KOPT-K1 (cell line): ENCODE measurements around the gene GLIS1.

Source experiments
- H3K27ac ChIP-seq: fragments of 200-600 bp; sonication (generic); 2 replicates; pipeline ENCODE4 v1.5.1; 2016; ENCODE audit warnings: antibody characterized with exemption, mild to moderate bottlenecking, low read depth, low read length; ENCODE audit not compliant: poor library complexity, severe bottlenecking
- H3K36me3 ChIP-seq: fragments of 200-600 bp; sonication (generic); 2 replicates; pipeline ENCODE4 v1.5.1; 2017; ENCODE audit warnings: antibody characterized with exemption, mild to moderate bottlenecking, low read length, moderate library complexity; ENCODE audit not compliant: insufficient read depth
- H3K9me3 ChIP-seq: fragments of 200-600 bp; sonication (generic); 2 replicates; pipeline ENCODE4 v1.5.1; 2017; ENCODE audit warnings: antibody characterized with exemption, low read length, mild to moderate bottlenecking; ENCODE audit not compliant: insufficient read depth, poor library complexity, severe bottlenecking

The GLIS1 gene

GRCh38 chr1:53552981-53553733, 185.8 kb downstream of the GLIS1 start:
- no peak overlapping the region for H3K27ac ChIP-seq
- H3K36me3 ChIP-seq = no peaks in the 10 kb centered on the region
- H3K9me3 ChIP-seq = no peaks in the 10 kb centered on the region

GRCh38 chr1:53552146-53552861, 186.7 kb downstream of the GLIS1 start:
- no peaks in the 10 kb centered on the region for H3K36me3 ChIP-seq
- no peaks in the 10 kb centered on the region for H3K9me3 ChIP-seq
- no peak overlapping the region for H3K27ac ChIP-seq

DNA sequence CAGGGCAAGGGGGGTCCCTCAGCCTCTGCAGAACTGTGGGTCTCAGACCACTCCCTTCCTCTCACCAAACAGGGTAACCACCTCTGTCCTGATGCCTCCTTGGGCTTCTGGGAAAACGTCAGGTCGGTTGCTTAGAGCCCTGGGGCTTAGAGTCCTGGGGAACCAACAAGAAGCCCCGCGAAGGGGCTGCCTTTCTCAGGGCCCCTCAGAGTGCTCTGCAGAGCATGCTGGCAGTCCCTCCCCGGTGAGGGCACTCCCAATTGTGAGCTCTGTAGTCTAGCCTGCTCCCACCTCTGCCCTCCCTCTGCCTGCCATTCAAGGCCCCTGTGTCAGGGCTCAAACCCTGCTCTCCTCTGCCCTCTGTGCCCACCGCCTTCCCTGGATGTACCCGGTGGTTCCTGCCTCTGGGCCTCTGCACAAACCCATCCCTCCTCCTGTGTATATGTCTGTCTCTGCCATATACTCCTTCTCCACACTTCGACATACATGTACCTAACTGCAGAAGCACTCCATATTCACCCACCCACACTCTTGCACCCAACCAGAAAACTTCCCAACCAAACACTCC, 187.5 kb downstream of the GLIS1 start:
- no peaks in the 10 kb centered on the region for H3K36me3 ChIP-seq
- no peak overlapping the region for H3K27ac ChIP-seq
- H3K9me3 ChIP-seq = no peaks in the 10 kb centered on the region

- Histone ChIP-seq H3K9me3 (no peaks in the 10 kb centered on the region), H3K36me3 (no peaks in the 10 kb centered on the region), H3K27ac (no peak overlapping the region)
These were observed 188.7 kb downstream of the GLIS1 start for GRCh38 chr1:53550201-53550741.

DNA sequence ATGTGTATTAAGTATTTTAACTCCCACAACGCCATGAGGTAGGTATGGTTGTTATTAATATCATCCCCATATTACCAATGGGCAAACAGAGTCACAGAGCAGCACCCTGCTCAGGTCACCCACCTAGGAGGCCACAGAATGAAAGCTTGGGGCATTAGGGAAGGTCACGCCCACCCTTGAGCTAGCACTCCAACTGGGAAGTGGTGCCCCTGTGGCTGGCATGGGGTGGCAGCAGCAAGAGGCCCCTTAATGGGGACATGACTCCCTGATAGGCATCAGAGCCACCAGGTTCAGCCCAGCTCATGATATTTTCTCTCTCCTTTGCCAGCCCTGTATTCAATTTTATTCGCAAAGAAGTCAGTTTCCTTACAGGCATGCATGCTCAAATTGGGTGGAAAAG, 189.2 kb downstream of the GLIS1 start:
- Histone ChIP-seq H3K9me3 (no peaks in the 10 kb centered on the region), H3K27ac (no peak overlapping the region)

GRCh38 chr1:53549287-53549686, 189.7 kb downstream of the GLIS1 start:
- no peak overlapping the region for H3K27ac ChIP-seq
- H3K36me3 ChIP-seq = no peaks in the 10 kb centered on the region
- H3K9me3 ChIP-seq = no peaks in the 10 kb centered on the region

More for the DNA sequence above, 189.2 kb downstream of the GLIS1 start:
- H3K36me3 ChIP-seq = no peaks in the 10 kb centered on the region

- no peak overlapping the region for H3K27ac ChIP-seq
- H3K36me3 ChIP-seq = no peaks in the 10 kb centered on the region
- H3K9me3 ChIP-seq = no peaks in the 10 kb centered on the region
These were observed 190.9 kb downstream of the GLIS1 start for GRCh38 chr1:53548031-53548491.

DNA sequence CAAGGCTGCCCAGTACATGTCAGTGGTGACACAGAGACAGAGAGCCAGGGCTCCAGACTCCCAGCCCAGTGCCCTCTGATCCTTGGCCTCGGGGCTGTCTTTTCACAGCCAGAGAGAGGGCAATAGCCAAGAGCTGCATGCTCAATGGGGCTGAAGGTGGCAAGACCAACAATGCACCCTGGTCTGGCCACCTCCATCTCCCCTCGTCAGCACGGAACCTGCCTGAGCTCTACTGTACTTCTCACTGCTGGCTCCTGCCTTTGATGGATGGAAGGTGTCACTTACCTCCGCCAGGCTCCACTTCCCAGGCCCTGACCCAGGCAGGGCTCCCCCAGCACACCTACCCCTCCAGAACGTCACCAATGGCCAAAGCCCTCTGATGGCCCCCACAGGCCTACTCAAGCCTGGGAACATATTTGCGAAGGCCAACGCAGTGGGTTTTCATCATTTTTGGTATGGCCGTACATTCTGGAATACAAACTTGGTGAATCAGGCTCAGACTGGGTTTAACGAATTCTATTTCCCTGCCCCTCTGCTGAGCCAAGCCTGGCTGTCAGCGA, 191.7 kb downstream of the GLIS1 start:
- Histone ChIP-seq H3K9me3 (no peaks in the 10 kb centered on the region), H3K36me3 (no peaks in the 10 kb centered on the region), H3K27ac (no peak overlapping the region)

DNA sequence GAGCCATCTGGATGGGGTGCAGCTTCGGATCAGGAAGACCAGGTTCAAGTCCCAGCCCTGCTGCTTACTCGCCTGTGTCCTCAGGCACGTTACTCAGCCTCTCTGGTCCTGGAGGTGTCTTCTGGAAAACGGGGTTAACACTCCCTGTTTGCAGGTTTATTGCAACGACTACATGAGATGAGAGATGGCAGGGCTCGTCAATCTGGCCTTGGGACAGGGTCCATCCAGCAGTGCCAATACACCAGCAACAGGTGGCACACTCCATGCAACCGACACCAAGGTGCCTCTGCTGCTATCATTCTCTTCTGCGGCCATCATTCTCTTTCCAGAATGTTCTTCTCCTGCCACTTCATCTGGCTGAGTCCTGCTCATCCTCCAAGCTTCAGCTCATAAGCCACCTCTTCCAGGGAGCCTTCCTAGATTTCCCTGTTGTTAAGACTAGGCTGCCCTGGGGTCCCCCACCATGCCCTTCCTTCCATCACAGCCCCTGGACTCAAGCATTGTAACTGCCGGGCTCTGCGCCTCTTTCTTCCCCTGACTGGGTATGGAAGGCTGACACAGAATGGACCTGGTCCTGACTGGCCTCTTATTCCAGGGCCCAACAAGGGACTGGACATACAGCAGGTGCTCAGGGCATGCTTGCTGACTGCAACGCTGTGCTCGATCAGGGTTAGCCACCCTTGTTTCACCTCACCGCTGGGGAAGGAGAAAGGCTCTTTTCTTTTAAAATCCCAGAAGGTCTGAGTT, 192.4 kb downstream of the GLIS1 start:
- Histone ChIP-seq H3K27ac (no peak overlapping the region), H3K9me3 (no peaks in the 10 kb centered on the region), H3K36me3 (no peaks in the 10 kb centered on the region)

- H3K9me3 ChIP-seq = no peaks in the 10 kb centered on the region
- no peak overlapping the region for H3K27ac ChIP-seq
- no peaks in the 10 kb centered on the region for H3K36me3 ChIP-seq
These were observed 193.1 kb downstream of the GLIS1 start for GRCh38 chr1:53545663-53546408.

DNA sequence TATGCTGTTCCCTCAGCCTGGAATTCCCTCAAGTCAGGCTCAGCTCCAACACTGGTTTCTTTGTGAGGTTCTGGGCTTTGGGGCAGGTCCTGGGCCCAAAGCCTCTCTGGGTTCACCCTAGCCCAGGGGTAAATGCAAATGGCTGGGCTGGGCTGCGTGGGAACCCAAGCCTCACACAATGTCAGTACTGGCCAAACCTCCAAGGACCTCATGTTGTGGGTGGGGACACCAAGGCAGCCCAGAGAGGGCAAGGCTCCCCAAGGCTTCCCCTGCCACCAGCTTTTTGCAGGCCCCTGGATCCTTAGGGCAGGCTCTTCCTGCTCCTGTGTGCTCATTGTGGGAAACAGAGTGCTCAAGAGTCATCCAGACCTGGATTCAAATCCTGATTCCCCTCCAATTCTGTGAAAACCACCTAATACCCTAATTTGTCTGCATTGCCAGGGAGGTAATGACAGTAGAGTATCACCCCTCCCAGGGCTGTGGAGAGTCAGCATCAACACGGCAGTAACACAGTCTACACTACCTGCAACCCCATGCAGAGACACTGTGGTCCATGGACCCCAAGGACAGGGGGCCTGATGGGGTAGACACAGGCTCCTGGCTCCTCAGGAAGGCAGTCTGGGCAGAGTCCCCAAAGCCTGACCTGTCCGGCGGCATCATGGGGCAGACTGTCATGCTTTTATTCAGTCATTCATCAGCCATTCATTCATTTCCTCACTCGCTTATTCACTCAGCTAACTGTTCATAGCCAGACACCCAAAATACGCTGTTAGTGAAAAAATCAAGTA, 194.0 kb downstream of the GLIS1 start:
- no peak overlapping the region for H3K27ac ChIP-seq
- H3K9me3 ChIP-seq = no peaks in the 10 kb centered on the region
- no peaks in the 10 kb centered on the region for H3K36me3 ChIP-seq

DNA sequence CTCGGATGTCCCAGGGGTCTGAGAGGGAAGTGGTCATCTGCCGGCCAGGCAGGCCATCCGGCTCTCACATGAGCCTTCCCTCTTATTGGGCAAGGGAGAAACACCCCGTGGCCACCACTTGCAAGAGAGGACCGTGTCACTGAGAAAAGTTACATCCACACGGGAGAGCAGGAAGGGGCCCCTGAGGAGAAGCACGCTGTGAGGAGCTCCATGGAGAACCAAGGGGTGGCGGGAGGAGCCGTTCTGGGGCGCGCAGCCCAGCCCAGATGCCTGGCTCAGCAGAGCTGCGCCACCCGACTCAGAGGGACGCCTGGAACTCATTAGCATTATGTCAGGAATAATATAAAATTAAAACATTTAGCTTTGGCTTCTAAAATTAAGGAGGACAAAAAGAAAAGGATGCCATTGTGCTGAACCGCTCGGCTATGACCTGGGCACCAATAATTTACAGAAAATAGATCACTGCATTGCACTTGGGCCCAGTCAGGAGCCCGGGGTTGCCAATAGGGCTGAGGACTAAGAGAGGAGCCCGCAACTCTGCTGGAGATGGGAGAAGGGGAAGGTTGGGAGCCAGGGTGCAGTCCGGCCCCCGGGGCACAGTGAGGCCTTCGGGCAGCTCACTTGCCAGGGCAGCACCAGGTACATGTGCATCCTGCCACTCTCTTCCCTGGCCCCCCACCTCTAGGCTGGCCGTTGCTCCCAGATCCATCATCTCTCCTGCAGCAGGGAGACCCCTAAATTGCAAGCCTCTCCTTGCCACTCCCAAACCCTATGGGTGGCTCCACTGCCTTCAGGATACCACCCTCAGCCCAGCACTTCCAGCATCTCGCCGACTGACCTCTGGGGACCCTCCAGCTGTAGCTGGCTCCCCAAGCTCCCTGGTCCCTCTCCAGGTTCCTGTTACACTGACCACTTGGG, 194.9 kb downstream of the GLIS1 start:
- Histone ChIP-seq H3K36me3 (no peaks in the 10 kb centered on the region), H3K27ac (no peak overlapping the region), H3K9me3 (no peaks in the 10 kb centered on the region)
